ENCODE data around the gene ZNF416. TPM values are rescaled to one million over a fixed set of nuclear protein-coding genes. Genes with fewer than 3 reads are reported as not detected.
A peak's percentile ranks its signal among the peaks of the same experiment; 100 is the strongest.

ZNF416 gene
- total and polyA plus RNA-seq, 2 donors (not counting 1 experiment from before 2014, with no cell fraction given) = 4.5 to 9.2 TPM

GRCh38 chr19:57587529-57587928, 8.8 kb upstream of the ZNF416 start:
- H3K36me3 ChIP-seq (ENCODE audit: control insufficient read depth, insufficient read depth, low read length) = peaks cover 11% of the 10 kb centered on the region
- H4K20me1 ChIP-seq (ENCODE audit: control insufficient read depth, extremely low read depth, insufficient read depth, low read length) = no peaks in the 10 kb centered on the region
- TF ChIP-seq EZH2 (IDR thresholded peaks at IDR 0.05; ENCODE audit: low read length, missing control alignments) (no peak), CTCF (conservative IDR thresholded peaks at IDR 0.05 in 1 of 2, IDR thresholded peaks at IDR 0.05 in 1 of 2; ENCODE audit: low read depth in 1 of 2, low read length in 2 of 2) (no peak)
- peaks cover 5% of the 10 kb centered on the region for H3K9me3 ChIP-seq (ENCODE audit: control insufficient read depth, insufficient read depth, low read depth, low read length)
- H2AFZ ChIP-seq (ENCODE audit: low read length) = no peak overlapping the region
- H3K27ac ChIP-seq (ENCODE audit: insufficient read depth, low read length) = no peak overlapping the region
- no peak overlapping the region for H3K4me2 ChIP-seq (ENCODE audit: extremely low read depth, insufficient read depth, low read length)
- no peaks in the 10 kb centered on the region for H3K27me3 ChIP-seq (ENCODE audit: control insufficient read depth, insufficient read depth, low read length)
- no peak overlapping the region for H3K4me3 ChIP-seq (replicated peaks in 1 of 4; ENCODE audit: control extremely low read depth in 1 of 4, insufficient read depth in 1 of 4, low read depth in 3 of 4, low read length in 4 of 4)
- H3K4me1 ChIP-seq (ENCODE audit: control insufficient read depth, extremely low read depth, insufficient read depth, low read length) = no peaks in the 10 kb centered on the region
- H3K9ac ChIP-seq (ENCODE audit: insufficient read depth, low read length) = no peak overlapping the region
- H3K79me2 ChIP-seq (ENCODE audit: control insufficient read depth, insufficient read depth, low read length) = peaks cover 5% of the 10 kb centered on the region
- peak in 1 of 2 donors; percentile 85 for DNase-seq (ENCODE audit: low read depth in 2 of 2)

DNA sequence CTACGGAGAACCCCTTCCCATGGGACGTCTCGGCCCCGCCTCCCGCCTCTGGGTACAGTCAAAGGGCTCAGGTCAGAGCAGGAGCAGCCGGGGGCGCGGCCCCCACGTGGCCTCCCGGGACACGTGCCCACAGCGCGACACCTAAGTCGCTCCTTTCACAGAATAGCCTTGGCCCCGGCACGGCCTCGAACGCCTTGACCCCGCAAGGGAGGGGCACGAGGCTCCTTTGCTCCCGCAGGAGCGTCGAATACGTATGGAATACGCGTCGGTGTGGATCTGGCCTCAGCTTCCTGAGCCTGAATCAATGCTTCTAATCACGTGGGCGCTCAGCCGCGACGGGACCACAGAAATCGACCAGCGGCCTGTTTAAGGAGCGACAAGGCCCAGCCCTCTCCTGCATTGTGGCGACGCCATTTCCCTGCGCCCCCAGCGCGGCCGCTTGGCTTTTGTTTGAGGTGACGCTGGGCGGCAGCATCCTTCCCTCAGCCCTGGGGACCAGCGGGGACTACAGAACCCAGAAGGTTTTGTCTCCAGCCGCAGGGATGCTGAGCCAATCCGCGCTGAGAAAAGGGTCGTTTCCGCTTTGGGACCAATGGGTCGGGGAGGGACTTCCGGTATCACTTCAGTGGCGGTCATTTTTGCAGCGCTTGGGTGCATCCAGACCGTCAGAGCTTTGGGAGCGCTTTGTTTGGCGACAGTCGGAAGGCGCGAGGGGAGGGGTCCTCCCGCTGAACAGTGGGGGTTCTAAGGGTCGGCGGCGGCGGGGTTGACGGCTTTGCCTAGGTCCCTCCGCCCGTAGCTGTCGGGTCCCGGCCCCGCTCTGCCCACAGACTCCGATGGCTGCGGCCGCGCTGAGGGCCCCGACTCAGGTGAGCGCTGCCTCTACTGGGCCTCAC, 5.1 kb upstream of the ZNF416 start, which contains the start of gene ZIK1:
Gene ZIK1, plus strand, starts transcription at position 625 of the 896 bp plus-strand sequence. Its CDS starts 212 bp downstream, at position 837.
- no peaks in the 10 kb centered on the region for H3K4me1 ChIP-seq (ENCODE audit: control insufficient read depth, extremely low read depth, insufficient read depth, low read length)
- H3K27ac ChIP-seq (ENCODE audit: insufficient read depth, low read length) = peak within 1 kb of the TSS; percentile 56
- peak within 1 kb of the TSS; percentile 73 for H3K4me2 ChIP-seq (ENCODE audit: extremely low read depth, insufficient read depth, low read length)
- peak within 1 kb of the TSS; percentile 60 for H3K9ac ChIP-seq (ENCODE audit: insufficient read depth, low read length)
- no peaks in the 10 kb centered on the region for H3K36me3 ChIP-seq (ENCODE audit: control insufficient read depth, insufficient read depth, low read length)
- TF ChIP-seq EZH2 (IDR thresholded peaks at IDR 0.05; ENCODE audit: low read length, missing control alignments) (no peak), CTCF (conservative IDR thresholded peaks at IDR 0.05 in 1 of 2, IDR thresholded peaks at IDR 0.05 in 1 of 2; ENCODE audit: low read depth in 1 of 2, low read length in 2 of 2) (no peak)
- no peaks in the 10 kb centered on the region for H3K27me3 ChIP-seq (ENCODE audit: control insufficient read depth, insufficient read depth, low read length)
- peak within 1 kb of the TSS; percentile 99 for H2AFZ ChIP-seq (ENCODE audit: low read length)
- peak; percentile 91 to 96 for DNase-seq (ENCODE audit: low read depth in 2 of 2)
- H3K9me3 ChIP-seq (ENCODE audit: control insufficient read depth, insufficient read depth, low read depth, low read length) = no peaks in the 10 kb centered on the region
- H4K20me1 ChIP-seq (ENCODE audit: control insufficient read depth, extremely low read depth, insufficient read depth, low read length) = no peaks in the 10 kb centered on the region
- peaks cover 5% of the 10 kb centered on the region for H3K79me2 ChIP-seq (ENCODE audit: control insufficient read depth, insufficient read depth, low read length)
- peak within 1 kb of the TSS; percentile 69 to 87 (median 80) for H3K4me3 ChIP-seq (replicated peaks in 1 of 4; ENCODE audit: control extremely low read depth in 1 of 4, insufficient read depth in 1 of 4, low read depth in 3 of 4, low read length in 4 of 4)

- Histone ChIP-seq H3K4me2 (ENCODE audit: extremely low read depth, insufficient read depth, low read length) (no peak overlapping the region), H3K4me3 (replicated peaks in 1 of 4; ENCODE audit: control extremely low read depth in 1 of 4, insufficient read depth in 1 of 4, low read depth in 3 of 4, low read length in 4 of 4) (peak overlapping the region in 1 of 4 experiments; percentile 69), H3K79me2 (ENCODE audit: control insufficient read depth, insufficient read depth, low read length) (peaks cover 5% of the 10 kb centered on the region), H3K27me3 (ENCODE audit: control insufficient read depth, insufficient read depth, low read length) (no peaks in the 10 kb centered on the region), H3K9ac (ENCODE audit: insufficient read depth, low read length) (no peak overlapping the region), H3K36me3 (ENCODE audit: control insufficient read depth, insufficient read depth, low read length) (no peaks in the 10 kb centered on the region), H2AFZ (ENCODE audit: low read length) (no peak overlapping the region), H4K20me1 (ENCODE audit: control insufficient read depth, extremely low read depth, insufficient read depth, low read length) (no peaks in the 10 kb centered on the region), H3K9me3 (ENCODE audit: control insufficient read depth, insufficient read depth, low read depth, low read length) (no peaks in the 10 kb centered on the region), H3K27ac (ENCODE audit: insufficient read depth, low read length) (no peak overlapping the region), H3K4me1 (ENCODE audit: control insufficient read depth, extremely low read depth, insufficient read depth, low read length) (no peaks in the 10 kb centered on the region)
- no peak for TF ChIP-seq CTCF (conservative IDR thresholded peaks at IDR 0.05 in 1 of 2, IDR thresholded peaks at IDR 0.05 in 1 of 2; ENCODE audit: low read depth in 1 of 2, low read length in 2 of 2)
- no peak for TF ChIP-seq EZH2 (IDR thresholded peaks at IDR 0.05; ENCODE audit: low read length, missing control alignments)
- no peak for DNase-seq (ENCODE audit: low read depth in 2 of 2)
These were observed 4.4 kb upstream of the ZNF416 start for GRCh38 chr19:57583104-57583520.
